Upper lobe of left lung (tissue), 4 donors: ENCODE results near the gene MED27.

Experiments used
- EP300 ChIP-seq, 4 donors: sonication (generic); formaldehyde crosslinking; IDR thresholded peaks; one replicate each; pipeline ENCODE4 v1.5.1; 2017; ENCODE audit warnings: antibody characterized with exemption in 4 of 4, control low read depth in 2 of 4
- POLR2A ChIP-seq, 4 donors: fragments of 450-650 bp; IDR thresholded peaks; one replicate each; pipeline ENCODE4 v1.5.1; 2016 to 2017; ENCODE audit warnings: antibody characterized with exemption in 4 of 4, mild to moderate bottlenecking in 2 of 4
- POLR2AphosphoS5 ChIP-seq, 2 donors: sonication (generic); formaldehyde crosslinking; IDR thresholded peaks; one replicate each; pipeline ENCODE4 v1.5.1; 2017; ENCODE audit warnings: antibody characterized with exemption in 2 of 2
- TF ChIP-seq, protein P1 (sequence below), 6 experiments: fragments of 450-650 bp in 4 of 6; fragments of 200-600 bp in 2 of 6; sonication (generic) in 2 of 6; IDR thresholded peaks; one replicate each; pipeline ENCODE4 v1.5.1; 2016 to 2019; ENCODE audit warnings: antibody characterized with exemption in 6 of 6

GRCh38 chr9:132114102-132114707 is 34.5 kb upstream of the MED27 start:
- TF ChIP-seq POLR2AphosphoS5 (IDR thresholded peaks at IDR 0.05) (no peak), POLR2A (IDR thresholded peaks at IDR 0.05) (no peak), EP300 (IDR thresholded peaks at IDR 0.05) (no peak)
- TF ChIP-seq, protein P1, sequence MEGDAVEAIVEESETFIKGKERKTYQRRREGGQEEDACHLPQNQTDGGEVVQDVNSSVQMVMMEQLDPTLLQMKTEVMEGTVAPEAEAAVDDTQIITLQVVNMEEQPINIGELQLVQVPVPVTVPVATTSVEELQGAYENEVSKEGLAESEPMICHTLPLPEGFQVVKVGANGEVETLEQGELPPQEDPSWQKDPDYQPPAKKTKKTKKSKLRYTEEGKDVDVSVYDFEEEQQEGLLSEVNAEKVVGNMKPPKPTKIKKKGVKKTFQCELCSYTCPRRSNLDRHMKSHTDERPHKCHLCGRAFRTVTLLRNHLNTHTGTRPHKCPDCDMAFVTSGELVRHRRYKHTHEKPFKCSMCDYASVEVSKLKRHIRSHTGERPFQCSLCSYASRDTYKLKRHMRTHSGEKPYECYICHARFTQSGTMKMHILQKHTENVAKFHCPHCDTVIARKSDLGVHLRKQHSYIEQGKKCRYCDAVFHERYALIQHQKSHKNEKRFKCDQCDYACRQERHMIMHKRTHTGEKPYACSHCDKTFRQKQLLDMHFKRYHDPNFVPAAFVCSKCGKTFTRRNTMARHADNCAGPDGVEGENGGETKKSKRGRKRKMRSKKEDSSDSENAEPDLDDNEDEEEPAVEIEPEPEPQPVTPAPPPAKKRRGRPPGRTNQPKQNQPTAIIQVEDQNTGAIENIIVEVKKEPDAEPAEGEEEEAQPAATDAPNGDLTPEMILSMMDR (IDR thresholded peaks at IDR 0.05): no peak
